HEK293T (cell line): ENCODE data around the gene CDC42SE1.

Experiments
- BHLHE40 ChIP-seq: fragments of 450-650 bp; IDR thresholded peaks from 2 replicates; pipeline ENCODE4 v1.6.1; 2016; ENCODE audit warnings: mild to moderate bottlenecking, moderate library complexity, borderline replicate concordance
- CTBP1 ChIP-seq: fragments of 450-650 bp; IDR thresholded peaks from 2 replicates; pipeline ENCODE4 v1.6.1; 2016; ENCODE audit warnings: borderline replicate concordance
- FOXM1 ChIP-seq: fragments of 450-650 bp; IDR thresholded peaks from 2 replicates; pipeline ENCODE4 v1.6.1; 2017; ENCODE audit warnings: mild to moderate bottlenecking, borderline replicate concordance
- PKNOX1 ChIP-seq: fragments of 450-650 bp; IDR thresholded peaks from 2 replicates; pipeline ENCODE4 v1.6.1; 2016
- SP1 ChIP-seq: fragments of 450-650 bp; IDR thresholded peaks from 2 replicates; pipeline ENCODE4 v1.6.1; 2017

GRCh38 chr1:151011154-151011850, 48.1 kb downstream of the CDC42SE1 start:
- no peak for TF ChIP-seq BHLHE40
- no peak for TF ChIP-seq PKNOX1
- TF ChIP-seq FOXM1, result no peak
- TF ChIP-seq CTBP1, result no peak
- no peak for TF ChIP-seq SP1
